CD4-positive, alpha-beta T cell treated with Interleukin-17A for 1 hour (primary cell): ENCODE data around the gene ARHGAP35.

Experiments
- DNase-seq: peaks from one replicate; pipeline ENCODE4 v3.0.0-alpha.2; 2020

ARHGAP35 gene

GRCh38 chr19:46907880-46908279 lies 47.1 kb downstream of the ARHGAP35 start:
- no peak for DNase-seq

GRCh38 chr19:46909356-46909755 lies 48.6 kb downstream of the ARHGAP35 start:
- no peak for DNase-seq
